Frontal cortex (tissue), 4 donors: ENCODE results near the gene FAM227A. TPM values are rescaled to one million over a fixed set of nuclear protein-coding genes. Genes with fewer than 3 reads are reported as not detected.

Source experiments
- DNase-seq, 2 donors: peaks; one replicate each; pipeline ENCODE4 v3.0.0; 2012; ENCODE audit warnings: low spot score in 2 of 2
- FAIRE-seq: peaks from 2 replicates; lab custom pipeline; 2012; peaks lifted over from hg19 to GRCh38; lab: Jason Lieb, UNC
- total RNA-seq: library from RNA; depleted of rRNA; stranded (reverse); fragments of >200 nt; gene quantifications from one replicate; pipeline ENCODE4 v1.2.3, GENCODE V29; 2014
- donor health status: control.
- donor health status: control.
- donor health status: control.

FAM227A gene
- total RNA-seq, 1 donor from 2014 or later = 4.9 TPM

GRCh38 chr22:38566726-38567504 is 89.3 kb downstream of the FAM227A start:
- FAIRE-seq = no peak
- no peak for DNase-seq

GRCh38 chr22:38565441-38565840 is 90.8 kb downstream of the FAM227A start:
- no peak for DNase-seq
- FAIRE-seq = no peak

- no peak for DNase-seq
- FAIRE-seq = no peak
Observed at GRCh38 chr22:38564669-38565068, 91.5 kb downstream of the FAM227A start.

DNA sequence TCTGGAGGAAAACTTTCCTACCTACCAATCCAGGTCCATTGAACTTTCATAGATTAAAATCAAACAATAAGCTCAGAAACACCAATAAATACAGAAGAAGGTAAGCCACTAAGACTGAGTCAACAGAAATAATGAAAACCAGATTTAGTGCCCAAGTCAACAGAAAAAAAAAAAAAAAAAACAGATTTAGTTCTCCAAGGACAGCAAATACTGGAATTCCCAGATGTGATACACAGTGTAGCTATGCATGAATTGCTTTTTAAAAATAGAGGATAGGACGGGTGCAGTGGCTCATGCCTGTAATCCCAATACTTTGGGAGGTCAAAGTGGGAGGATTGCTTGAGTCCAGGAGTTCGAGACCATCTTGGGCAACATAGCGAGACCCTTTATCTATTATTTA is 101.9 kb downstream of the FAM227A start:
- DNase-seq = no peak
- FAIRE-seq = no peak

DNA sequence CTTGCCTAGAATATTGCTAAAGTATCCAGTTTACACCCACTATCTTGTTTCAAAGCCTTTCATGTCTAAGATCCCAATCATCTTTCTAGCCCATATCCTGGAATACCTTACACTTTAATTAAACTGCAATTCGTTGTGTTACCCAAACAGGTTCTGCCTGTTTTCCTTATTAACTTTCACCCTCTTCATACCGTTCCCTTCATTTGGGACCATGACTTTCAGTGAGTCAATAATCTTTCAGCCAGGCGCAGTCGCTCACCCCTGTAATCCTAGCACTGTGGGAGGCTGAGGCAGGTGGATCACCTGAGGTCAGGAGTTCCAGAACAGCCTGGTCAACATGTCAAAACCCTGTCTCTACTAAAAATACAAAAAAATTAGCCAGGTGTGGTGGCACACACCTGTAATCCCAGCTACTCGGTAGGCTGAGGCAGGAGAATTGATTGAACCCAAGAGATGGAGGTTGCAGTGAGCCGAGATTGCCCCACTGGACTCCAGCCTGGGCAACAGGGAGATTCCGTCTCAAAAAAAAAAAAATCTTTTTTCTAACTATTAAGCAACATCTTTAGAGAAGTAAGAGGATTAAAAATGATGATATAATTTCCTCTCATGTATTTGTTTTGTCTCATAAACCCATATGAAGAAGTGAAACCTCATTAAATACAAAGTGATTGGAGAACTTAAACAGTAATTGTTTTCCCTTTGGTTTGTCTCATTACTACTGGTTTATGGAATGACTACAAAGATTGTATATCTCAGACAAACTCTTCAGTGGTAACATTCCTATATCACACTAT is 106.9 kb downstream of the FAM227A start:
- FAIRE-seq (no peak), DNase-seq (no peak)

- no peak for FAIRE-seq
Observed at GRCh38 chr22:38540701-38541100, 115.5 kb downstream of the FAM227A start.

DNA sequence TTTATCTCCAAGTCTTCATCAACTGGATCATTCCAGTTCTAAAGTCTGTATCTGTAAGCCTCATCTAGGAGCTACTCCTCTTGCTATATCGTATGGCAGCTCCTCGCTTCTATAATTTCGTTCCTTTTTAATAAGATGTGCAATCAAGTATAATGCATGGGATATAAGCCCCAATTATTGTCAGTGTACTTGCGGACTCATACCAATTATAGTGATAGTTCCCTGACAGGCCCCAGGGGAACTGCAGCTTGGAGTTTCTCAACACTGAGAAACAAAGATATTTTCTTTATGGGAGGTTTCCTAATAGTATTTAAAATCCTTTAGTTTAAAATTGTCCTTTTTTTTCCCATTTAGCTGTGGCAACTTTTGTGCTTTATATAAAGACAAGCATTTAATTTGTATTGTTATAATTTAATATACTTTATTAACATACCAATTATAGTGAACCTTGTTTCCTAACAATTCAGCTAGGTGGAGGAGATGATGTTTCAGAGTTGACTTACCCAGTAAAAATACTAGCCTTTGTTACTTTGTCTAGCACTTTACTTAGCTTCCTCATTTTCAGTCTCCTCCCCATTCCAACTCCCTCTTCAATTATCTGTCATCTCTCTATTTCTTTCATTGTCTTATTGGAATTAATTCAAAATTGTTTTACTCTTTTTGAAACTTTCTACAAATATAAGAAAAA is 124.8 kb downstream of the FAM227A start:
- DNase-seq (no peak), FAIRE-seq (no peak)

More at GRCh38 chr22:38540701-38541100, 115.5 kb downstream of the FAM227A start:
- no peak for DNase-seq

Other genes with a start within 250 kb of the FAM227A start
- gene KCNJ4, start 201.2 kb downstream of the FAM227A start, total RNA-seq = 12.2 TPM
- 1.2 TPM for gene KDELR3, start 188.3 kb downstream of the FAM227A start, total RNA-seq
- 662 TPM for gene DDX17, start 150.1 kb downstream of the FAM227A start, total RNA-seq
- 4.5 TPM for gene DMC1, start 86.2 kb downstream of the FAM227A start, total RNA-seq
- gene CBY1, start 246 bp upstream of the FAM227A start, total RNA-seq = 18.3 TPM
- 66.4 TPM for gene TOMM22, start 25.6 kb upstream of the FAM227A start, total RNA-seq
- 54.6 TPM for gene JOSD1, start 44.6 kb upstream of the FAM227A start, total RNA-seq
- gene GTPBP1, start 49.6 kb upstream of the FAM227A start, total RNA-seq = 34.6 TPM
- gene SUN2, start 99.6 kb upstream of the FAM227A start, total RNA-seq = 78.7 TPM
- gene DNAL4, start 137.8 kb upstream of the FAM227A start, total RNA-seq = 16.7 TPM
- 10.6 TPM for gene NPTXR, start 187.6 kb upstream of the FAM227A start, total RNA-seq
- 30.2 TPM for gene CBX6, start 215.8 kb upstream of the FAM227A start, total RNA-seq